NOMO-1 treated with dmso at 0.1 percent for 144 hours (cell line): ENCODE results near the gene FAM171A1.
"Not testable (repeated sequence)": the region's sequence is repeated elsewhere in the genome, so short reads cannot be mapped to it uniquely, and the experiment has no call there.

Source experiments
- DNase-seq: peaks from one replicate; lab custom pipeline; 2025; ENCODE audit not compliant: unreplicated experiment; lab: John Stamatoyannopoulos, UW

Gene FAM171A1

DNA sequence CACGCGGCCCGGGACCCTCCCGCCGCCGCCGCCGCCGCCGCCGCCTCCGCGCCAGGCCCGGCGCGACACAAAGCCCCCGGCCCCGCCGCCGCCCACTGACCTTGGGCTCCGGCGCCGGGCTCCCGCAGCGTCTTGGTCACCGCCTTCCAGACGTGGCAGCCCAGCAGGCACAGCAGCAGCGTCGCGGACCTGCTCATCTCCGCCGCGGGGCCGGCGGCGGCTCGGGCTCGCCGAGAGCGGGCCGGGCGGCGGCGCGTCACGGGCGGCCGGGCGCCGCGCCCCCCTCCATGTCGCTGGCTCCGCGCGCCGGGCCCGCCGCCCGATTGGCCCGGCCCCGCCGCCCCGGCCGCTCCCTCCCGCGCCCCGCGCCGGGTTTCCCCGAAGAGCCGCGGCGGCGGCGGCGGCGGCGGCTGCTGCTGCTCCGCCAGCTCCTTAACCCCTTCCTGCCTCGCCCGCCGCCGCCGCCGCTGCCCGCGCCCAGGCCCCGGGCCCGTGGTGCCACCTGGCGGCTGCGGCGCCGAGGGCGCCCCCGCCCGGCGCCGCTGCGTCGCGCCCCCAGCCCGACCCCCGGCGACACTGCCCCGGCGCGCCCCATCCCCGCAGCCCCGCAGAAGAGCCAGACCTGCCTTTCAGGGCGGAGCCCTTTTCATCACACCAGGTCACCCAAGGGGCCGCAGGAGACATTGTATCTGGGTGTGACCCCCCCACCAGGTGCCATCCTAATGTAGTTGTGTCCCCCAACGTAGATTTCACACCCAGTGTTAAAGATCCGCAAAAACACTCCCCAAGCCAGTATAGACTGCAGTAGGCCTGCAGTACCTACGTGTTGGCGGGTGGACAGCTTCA lies at the start of gene FAM171A1:
FAM171A1 (minus strand) TSS at position 434 of the 846 bp plus-strand sequence; CDS start at position 197, 237 bp downstream.
- DNase-seq = no peak

- DNase-seq = peak; percentile 13
Observed at GRCh38 chr10:15420858-15421257, 49.8 kb upstream of the FAM171A1 start.

DNA sequence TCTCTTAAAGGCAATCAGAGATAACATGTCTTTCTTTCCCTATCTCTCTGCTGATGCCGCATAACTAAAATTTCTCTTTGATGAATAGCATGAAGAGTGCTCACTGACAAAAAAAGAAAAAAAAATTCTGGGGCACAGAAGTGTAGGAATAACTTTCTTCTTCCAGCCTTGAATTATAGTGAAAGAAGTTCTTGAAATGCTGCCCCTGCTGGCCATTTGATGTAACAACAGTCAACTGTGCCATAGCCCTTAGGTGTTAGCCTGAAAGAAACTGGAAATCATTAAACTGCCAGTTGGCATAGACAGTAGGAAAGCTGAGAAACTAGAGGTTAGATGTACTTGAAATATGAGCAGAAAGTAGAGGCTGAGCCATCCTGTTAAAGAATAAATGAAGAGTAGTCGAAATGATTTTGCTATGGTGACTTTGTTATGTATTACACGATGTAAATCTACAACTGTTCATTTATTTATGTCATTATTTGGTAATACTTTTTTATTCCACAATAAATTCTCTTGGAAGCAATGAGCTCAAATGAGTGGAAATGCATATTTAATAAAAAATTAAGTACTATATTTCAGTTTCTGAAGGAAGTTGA lies 48.3 kb upstream of the FAM171A1 start:
- DNase-seq = no peak

- DNase-seq = no peak
Observed at GRCh38 chr10:15416034-15416433, 44.9 kb upstream of the FAM171A1 start.

DNA sequence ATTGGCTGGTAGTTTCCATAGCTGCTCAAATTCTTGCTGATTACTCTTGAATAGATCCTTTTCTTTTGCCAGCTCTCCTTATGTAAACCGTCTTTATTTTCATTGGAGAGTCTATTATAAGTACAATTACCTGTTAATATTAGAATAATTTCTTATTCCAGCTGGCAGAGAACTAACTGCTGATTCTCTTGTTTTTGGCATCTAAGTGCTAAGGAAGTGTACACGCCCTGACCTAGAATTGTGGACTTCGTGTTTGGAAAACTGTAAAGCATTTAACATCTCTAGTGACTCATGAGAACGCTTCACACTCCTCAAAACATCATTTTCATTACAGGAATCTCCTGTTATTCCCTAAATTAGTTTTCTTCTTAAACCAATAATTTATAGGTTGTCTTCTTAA lies 39.9 kb upstream of the FAM171A1 start:
- DNase-seq = no peak

- not testable (repeated sequence) for DNase-seq
Observed at GRCh38 chr10:15409350-15409749, 38.3 kb upstream of the FAM171A1 start.

GRCh38 chr10:15408557-15408956 lies 37.5 kb upstream of the FAM171A1 start:
- no peak for DNase-seq

GRCh38 chr10:15405319-15405718 lies 34.2 kb upstream of the FAM171A1 start:
- DNase-seq = no peak

GRCh38 chr10:15401382-15401781 lies 30.3 kb upstream of the FAM171A1 start:
- DNase-seq = no peak

GRCh38 chr10:15400461-15400860 lies 29.4 kb upstream of the FAM171A1 start:
- not testable (repeated sequence) for DNase-seq

GRCh38 chr10:15399060-15399661 lies 28.1 kb upstream of the FAM171A1 start:
- DNase-seq = no peak

GRCh38 chr10:15395935-15396334 lies 24.8 kb upstream of the FAM171A1 start:
- DNase-seq = no peak

GRCh38 chr10:15393139-15393825 lies 22.2 kb upstream of the FAM171A1 start:
- DNase-seq = no peak

DNA sequence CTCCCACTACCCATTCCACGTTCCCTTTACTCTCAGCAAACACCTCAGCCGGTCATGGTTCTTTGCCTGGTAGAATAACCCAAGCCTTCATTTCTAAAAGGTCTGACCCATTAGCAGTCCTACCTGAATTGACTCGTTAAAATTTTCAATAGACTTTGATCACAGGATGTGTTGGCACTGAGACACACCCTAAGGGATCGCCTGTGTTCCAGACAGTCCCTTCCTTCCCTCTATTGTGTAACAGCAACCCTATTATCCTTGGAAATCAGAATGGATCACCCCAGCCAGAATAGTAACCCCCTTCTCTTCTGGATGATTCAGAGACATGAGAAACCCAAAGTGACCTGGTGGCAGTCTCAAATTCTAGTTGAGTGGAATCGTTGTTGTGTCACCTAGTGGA lies 20.4 kb upstream of the FAM171A1 start:
- no peak for DNase-seq

GRCh38 chr10:15388172-15388571 lies 17.1 kb upstream of the FAM171A1 start:
- DNase-seq = not testable (repeated sequence)

DNA sequence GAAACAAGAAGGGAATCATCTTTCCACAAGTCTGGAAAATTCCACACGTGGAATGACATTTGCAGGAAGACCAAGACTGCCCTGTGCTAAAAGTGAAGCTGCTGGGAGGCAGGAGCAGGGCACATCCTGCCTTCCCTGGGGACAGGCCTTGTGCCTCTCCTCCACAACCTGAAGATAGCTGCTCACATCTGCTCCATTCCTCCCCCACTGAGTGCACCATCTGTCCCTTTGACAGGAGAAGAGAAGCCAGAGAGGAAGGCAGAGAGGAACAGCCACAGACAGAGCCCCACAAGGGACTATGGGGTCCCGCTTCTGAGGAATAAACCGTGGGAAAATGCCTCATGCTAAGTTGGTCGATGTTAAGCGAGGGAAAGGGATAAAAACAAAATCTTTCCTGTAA lies 15.9 kb upstream of the FAM171A1 start:
- DNase-seq = no peak

DNA sequence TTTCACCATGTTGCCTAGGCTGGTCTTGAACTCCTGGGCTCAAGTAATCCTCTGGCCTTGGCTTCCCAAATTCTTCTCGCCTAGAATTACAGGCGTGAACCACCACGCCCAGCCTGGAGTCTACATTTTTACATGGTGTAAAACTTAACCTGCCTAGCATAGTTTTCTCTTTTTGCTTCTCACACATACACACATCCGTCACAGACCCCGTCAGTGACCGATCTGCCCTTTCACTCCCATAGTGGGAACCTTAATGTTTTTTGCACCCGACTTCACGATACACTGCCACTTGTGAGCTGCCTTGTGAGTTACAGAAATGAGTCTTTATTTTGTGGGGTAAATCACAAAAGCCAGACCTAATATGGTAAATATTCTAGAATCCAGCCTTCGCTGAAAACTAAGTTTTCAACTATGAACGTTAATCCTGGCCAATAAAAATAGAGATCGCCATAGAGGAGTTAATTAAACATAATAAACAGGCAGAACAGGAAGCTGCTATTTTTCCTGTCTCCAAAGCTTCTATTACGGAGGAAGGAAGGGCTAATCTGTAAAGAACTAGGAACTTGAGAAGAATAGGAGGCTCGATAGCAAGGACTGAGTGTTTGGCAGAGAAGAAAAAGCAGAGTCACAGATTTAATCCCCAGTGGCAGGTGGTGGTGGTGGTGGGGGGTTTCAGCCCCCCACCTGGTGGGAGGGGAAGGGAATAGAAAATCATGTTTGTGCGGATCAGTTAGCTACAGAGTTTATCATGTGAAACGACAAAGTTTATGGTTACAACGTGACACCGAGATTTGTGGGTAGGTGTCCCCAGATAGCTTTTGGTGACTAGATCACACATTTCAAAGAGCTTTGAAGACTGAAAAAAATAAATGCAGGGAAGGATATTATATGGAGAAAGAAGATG lies 14.7 kb upstream of the FAM171A1 start:
- no peak for DNase-seq

DNA sequence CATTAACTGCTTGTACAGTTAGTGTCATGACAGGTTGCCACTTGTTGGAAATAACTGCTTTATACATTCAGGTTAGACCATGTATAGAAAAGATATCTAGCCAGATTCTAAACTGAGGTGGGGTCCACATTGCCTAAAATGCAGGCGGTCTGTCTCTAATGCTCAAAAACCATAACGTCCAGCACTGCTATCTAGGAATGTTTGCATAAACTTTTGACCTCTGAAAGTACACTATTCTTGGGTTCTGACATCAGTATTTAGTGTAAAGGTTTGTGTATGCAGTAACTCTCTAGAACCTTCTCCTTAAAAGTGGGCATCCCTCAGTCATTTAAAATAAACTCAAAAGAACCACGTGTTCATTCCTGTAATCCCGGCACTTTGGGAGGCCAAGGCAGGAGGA lies 10.3 kb upstream of the FAM171A1 start:
- no peak for DNase-seq

DNA sequence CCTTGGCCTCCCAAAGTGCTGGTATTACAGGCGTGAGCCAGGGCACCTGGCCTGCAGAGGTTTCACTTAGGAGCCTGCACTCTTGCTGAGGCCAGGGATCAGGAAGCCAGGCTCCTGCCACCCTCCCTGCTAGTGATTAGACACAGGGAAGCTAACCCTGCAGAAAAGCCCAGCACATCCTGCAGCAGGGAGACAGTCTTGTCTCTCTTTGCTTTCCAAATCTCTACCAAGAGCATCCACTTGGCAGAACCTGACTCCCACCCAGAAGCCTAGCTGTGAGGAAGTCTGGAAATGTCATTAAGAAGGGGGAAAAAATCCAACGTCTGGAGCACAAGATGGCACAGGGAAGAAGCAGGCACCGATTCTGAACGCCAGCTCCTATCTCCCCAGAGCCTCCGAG lies 8.0 kb upstream of the FAM171A1 start:
- DNase-seq = no peak

- no peak for DNase-seq
Observed at GRCh38 chr10:15378569-15378968, 7.5 kb upstream of the FAM171A1 start.
